ENCODE measurements around the gene LRRC75A. TPM values are rescaled to one million over a fixed set of nuclear protein-coding genes. Genes with fewer than 3 reads are reported as not detected.

Gene LRRC75A
- total and polyA plus RNA-seq, 2 donors (not counting 1 experiment from before 2014, with no cell fraction given), result 2.0 to 3.4 TPM

DNA sequence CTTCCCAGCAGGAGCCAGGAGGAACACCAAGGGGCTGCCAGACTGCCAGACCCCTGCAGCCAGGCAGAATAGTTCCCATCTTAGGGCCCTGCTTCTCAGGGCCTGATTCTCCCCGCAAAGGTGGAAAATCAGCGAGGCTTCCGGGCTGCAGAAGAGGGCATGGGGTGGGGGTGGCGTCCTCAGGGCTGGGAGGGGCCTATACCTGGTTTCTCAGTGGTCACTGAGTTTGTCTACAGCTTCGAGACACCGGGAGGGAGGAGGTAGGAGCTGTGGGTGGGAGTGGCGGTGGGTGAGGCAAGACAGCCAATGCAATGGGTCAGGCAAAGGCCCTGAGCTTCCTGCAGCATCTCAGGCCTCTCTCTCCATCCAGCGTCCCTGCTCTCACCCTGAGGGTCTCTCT, 14.3 kb downstream of the LRRC75A start:
- Histone ChIP-seq H4K20me1 (ENCODE audit: control insufficient read depth, insufficient read depth, low read length, poor library complexity, severe bottlenecking) (no peaks in the 10 kb centered on the region), H3K27ac (ENCODE audit: low read length in 2 of 2) (no peak overlapping the region), H3K9ac (ENCODE audit: low read length) (no peak overlapping the region), H3K36me3 (replicated peaks in 1 of 2; ENCODE audit: control extremely low read depth in 1 of 2, control insufficient read depth in 1 of 2, extremely low read depth in 1 of 2, insufficient read depth in 2 of 2, low read length in 1 of 2) (no peaks in the 10 kb centered on the region), H3K27me3 (replicated peaks in 1 of 4; ENCODE audit: control extremely low read depth in 1 of 4, control insufficient read depth in 3 of 4, insufficient read depth in 4 of 4, low read length in 3 of 4) (no peaks in the 10 kb centered on the region), H3K79me2 (ENCODE audit: control insufficient read depth, insufficient read depth, low read length) (no peaks in the 10 kb centered on the region), H3K4me2 (replicated peaks; ENCODE audit: low read depth, low read length, poor library complexity, severe bottlenecking) (no peak overlapping the region), H3K4me3 (ENCODE audit: control extremely low read depth in 1 of 5, extremely low read depth in 1 of 5, insufficient read depth in 1 of 5, low read depth in 2 of 5, low read length in 4 of 5) (no peak overlapping the region), H2AFZ (ENCODE audit: insufficient read depth, low read depth, low read length, poor library complexity, severe bottlenecking) (no peak overlapping the region), H3K4me1 (ENCODE audit: control insufficient read depth in 2 of 2, insufficient read depth in 2 of 2, low read length in 2 of 2) (no peaks in the 10 kb centered on the region), H3K9me3 (ENCODE audit: control extremely low read depth in 1 of 3, control insufficient read depth in 2 of 3, insufficient read depth in 1 of 3, low read length in 2 of 3) (no peaks in the 10 kb centered on the region)
- intact Hi-C loops (cut with micrococcal nuclease), result no loop called here
- no peak for DNase-seq
- Mint-ChIP-seq H3K4me3 (no peak overlapping the region), H3K27me3 (no peaks in the 10 kb centered on the region), H3K27ac (no peak overlapping the region), H3K9me3 (ENCODE audit: insufficient read depth) (no peaks in the 10 kb centered on the region), H3K4me1 (no peaks in the 10 kb centered on the region)
- 85% methylated on average over 6 of the region's 8 CpGs for WGBS (ENCODE audit: insufficient coverage)
- ATAC-seq (ENCODE audit: low read depth), result no peak
- ChIA-PET CTCF (no interaction called here), POLR2A (no interaction called here)
- no peak for TF ChIP-seq EZH2 (IDR thresholded peaks at IDR 0.05; ENCODE audit: borderline replicate concordance, insufficient read depth, low read depth, low read length, poor library complexity, severe bottlenecking)
- TF ChIP-seq, protein P1, sequence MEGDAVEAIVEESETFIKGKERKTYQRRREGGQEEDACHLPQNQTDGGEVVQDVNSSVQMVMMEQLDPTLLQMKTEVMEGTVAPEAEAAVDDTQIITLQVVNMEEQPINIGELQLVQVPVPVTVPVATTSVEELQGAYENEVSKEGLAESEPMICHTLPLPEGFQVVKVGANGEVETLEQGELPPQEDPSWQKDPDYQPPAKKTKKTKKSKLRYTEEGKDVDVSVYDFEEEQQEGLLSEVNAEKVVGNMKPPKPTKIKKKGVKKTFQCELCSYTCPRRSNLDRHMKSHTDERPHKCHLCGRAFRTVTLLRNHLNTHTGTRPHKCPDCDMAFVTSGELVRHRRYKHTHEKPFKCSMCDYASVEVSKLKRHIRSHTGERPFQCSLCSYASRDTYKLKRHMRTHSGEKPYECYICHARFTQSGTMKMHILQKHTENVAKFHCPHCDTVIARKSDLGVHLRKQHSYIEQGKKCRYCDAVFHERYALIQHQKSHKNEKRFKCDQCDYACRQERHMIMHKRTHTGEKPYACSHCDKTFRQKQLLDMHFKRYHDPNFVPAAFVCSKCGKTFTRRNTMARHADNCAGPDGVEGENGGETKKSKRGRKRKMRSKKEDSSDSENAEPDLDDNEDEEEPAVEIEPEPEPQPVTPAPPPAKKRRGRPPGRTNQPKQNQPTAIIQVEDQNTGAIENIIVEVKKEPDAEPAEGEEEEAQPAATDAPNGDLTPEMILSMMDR (IDR thresholded peaks at IDR 0.05), result no peak

DNA sequence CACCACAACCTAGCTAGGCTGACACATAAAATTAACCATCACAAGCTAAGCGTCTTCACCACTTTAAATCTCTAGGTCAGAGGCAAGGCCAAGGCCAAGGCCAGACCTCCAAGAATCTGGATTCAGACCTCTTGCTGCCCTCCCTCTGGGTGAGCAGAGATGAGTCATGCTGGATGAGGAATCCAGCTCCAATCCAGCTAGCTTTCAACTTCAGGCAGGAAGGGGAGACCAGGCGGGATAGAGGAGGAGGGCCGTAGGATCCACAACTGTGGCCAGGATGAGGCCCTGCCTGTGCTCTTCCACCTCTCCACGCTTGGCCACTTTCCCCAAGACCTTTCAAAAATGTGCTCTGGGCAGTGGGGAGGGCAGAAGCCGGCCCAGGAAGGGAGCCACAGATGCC, 14.7 kb downstream of the LRRC75A start:
- Histone ChIP-seq H4K20me1 (ENCODE audit: control insufficient read depth, insufficient read depth, low read length, poor library complexity, severe bottlenecking) (no peaks in the 10 kb centered on the region), H3K79me2 (ENCODE audit: control insufficient read depth, insufficient read depth, low read length) (no peaks in the 10 kb centered on the region), H3K4me3 (ENCODE audit: control extremely low read depth in 1 of 5, extremely low read depth in 1 of 5, insufficient read depth in 1 of 5, low read depth in 2 of 5, low read length in 4 of 5) (no peak overlapping the region), H3K9ac (ENCODE audit: low read length) (no peak overlapping the region), H3K9me3 (ENCODE audit: control extremely low read depth in 1 of 3, control insufficient read depth in 2 of 3, insufficient read depth in 1 of 3, low read length in 2 of 3) (no peaks in the 10 kb centered on the region), H3K27ac (ENCODE audit: low read length in 2 of 2) (no peak overlapping the region), H2AFZ (ENCODE audit: insufficient read depth, low read depth, low read length, poor library complexity, severe bottlenecking) (no peak overlapping the region), H3K27me3 (replicated peaks in 1 of 4; ENCODE audit: control extremely low read depth in 1 of 4, control insufficient read depth in 3 of 4, insufficient read depth in 4 of 4, low read length in 3 of 4) (no peaks in the 10 kb centered on the region), H3K4me2 (replicated peaks; ENCODE audit: low read depth, low read length, poor library complexity, severe bottlenecking) (no peak overlapping the region), H3K4me1 (ENCODE audit: control insufficient read depth in 2 of 2, insufficient read depth in 2 of 2, low read length in 2 of 2) (no peaks in the 10 kb centered on the region), H3K36me3 (replicated peaks in 1 of 2; ENCODE audit: control extremely low read depth in 1 of 2, control insufficient read depth in 1 of 2, extremely low read depth in 1 of 2, insufficient read depth in 2 of 2, low read length in 1 of 2) (no peaks in the 10 kb centered on the region)
- Mint-ChIP-seq H3K27me3 (no peaks in the 10 kb centered on the region), H3K27ac (no peak overlapping the region), H3K4me3 (no peak overlapping the region), H3K9me3 (ENCODE audit: insufficient read depth) (no peaks in the 10 kb centered on the region), H3K4me1 (no peaks in the 10 kb centered on the region)
- TF ChIP-seq, protein P1 (IDR thresholded peaks at IDR 0.05), result no peak
- TF ChIP-seq EZH2 (IDR thresholded peaks at IDR 0.05; ENCODE audit: borderline replicate concordance, insufficient read depth, low read depth, low read length, poor library complexity, severe bottlenecking), result no peak
- WGBS (ENCODE audit: insufficient coverage), result 91% methylated on average over 4 of the region's 5 CpGs
- POLR2A ChIA-PET, result no interaction called here
- ATAC-seq (ENCODE audit: low read depth), result no peak
- intact Hi-C loops (cut with micrococcal nuclease), result no loop called here
- CTCF ChIA-PET, result no interaction called here
- DNase-seq, result no peak

All from B cell (primary cell).